HG02623 (cell line): ENCODE measurements around the gene FMO3.

ENCODE experiments used
- ATAC-seq: cut with Tn5 transposase; IDR thresholded peaks from one replicate; pipeline ENCODE4 v1.9.1; 2021; ENCODE audit warnings: moderate library complexity; ENCODE audit not compliant: unreplicated experiment

FMO3 gene

DNA sequence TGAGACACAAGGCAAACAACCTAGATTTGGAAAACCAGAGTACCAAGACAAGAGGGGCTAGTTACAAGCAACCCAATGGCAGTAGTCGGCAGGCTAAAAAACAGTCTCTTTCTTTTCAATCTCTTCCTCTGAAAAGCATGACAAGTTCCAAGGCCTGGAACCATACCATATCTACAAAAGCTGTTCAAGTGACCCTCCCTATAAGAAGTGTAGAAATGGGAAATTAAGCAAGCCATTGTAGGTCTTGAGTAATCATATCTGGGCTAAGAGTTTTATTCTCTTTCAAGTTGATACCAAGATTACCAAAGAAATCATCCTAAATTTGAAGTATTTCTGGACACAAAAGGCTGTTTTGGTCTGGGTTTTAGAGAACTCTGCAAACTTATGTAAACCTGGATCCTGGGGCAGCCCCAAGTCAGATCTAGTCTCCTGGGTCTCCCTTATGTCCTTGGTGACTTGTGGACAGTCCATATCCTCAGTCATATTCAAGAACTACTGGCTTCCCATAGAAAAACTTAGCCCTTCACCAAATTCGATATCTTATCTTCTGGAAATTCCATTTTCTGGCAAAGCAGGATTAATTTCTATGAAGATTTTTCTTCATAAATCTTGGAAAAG lies 24.7 kb downstream of the FMO3 start:
- ATAC-seq: no peak

DNA sequence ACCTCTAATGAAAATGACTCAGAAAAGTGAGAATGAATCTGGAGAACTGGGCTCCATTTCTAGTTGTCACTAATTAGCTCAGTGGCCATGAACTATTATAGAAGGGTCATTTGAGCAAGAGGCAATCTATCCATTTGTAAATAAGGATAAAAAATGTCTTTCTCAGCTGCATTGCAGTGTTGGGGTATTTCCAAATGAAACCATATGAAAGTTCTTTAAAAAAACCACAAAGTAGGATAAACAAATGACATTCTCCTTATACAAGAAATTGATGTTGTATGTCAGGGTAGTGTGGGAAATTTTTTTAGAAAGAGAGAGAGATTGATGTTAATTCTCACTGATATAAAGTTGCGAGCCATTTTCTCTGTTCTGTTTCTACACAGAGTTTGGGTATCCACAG lies 26.0 kb downstream of the FMO3 start:
- ATAC-seq: no peak

DNA sequence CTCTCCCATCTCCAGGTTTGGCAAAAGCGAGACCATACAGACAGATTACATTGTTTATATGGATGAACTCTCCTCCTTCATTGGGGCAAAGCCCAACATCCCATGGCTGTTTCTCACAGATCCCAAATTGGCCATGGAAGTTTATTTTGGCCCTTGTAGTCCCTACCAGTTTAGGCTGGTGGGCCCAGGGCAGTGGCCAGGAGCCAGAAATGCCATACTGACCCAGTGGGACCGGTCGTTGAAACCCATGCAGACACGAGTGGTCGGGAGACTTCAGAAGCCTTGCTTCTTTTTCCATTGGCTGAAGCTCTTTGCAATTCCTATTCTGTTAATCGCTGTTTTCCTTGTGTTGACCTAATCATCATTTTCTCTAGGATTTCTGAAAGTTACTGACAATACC lies 26.4 kb downstream of the FMO3 start:
- no peak for ATAC-seq

DNA sequence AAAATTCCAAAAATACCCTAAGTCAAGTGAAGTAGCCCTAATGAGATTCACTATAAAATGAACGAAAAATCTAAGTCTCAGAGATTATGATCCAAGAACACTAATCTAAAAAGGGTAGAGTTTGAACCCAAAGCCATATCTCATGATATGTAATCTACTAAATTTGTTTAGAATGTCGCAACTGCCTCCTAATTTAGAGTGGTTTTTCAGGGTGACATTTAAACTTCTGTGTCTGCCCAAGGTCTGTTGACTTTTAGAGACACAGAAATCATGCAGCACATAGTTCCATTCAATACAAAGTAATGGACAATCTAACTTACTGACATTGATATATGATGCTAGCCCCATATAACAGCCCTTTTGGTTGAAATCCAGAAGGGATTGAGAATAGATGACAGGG lies 28.9 kb downstream of the FMO3 start:
- no peak for ATAC-seq

DNA sequence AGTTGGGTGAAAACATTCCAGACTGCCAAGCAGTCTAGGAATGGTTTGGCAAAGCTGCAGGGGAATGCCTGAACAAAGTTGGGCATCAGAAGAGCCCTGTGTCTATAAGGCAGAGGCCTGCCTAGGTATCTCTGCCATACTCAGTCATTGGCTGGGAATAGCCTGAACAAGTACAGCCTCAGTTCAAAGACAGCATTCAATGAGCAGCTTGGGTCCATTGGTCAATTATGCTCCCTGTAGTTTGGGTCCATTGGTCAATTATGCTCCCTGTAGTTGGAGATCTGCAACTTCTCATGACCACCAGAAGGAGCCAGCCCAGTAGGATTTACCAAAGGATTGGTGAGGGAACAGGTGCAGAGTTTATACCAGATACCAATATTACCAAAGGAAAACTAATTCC lies 31.6 kb downstream of the FMO3 start:
- no peak for ATAC-seq

DNA sequence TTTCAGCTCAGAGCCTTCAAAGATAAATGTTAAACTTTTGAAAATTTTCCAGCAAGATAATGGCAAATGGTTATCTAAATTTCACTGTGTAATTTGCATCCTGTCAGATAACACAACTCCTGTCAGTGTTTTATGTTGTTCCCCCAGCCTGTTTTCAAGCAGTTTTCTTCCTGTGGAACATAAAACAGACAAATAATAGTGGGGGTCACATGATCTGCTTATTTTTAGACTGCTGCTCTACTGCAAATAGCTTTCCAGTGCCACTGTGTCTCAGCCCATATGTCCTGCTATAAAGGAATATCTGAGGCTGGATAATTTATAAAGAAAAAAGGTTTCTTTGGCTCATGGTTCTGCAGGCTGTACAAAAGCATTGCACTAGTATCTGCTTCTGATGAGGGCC lies 32.2 kb downstream of the FMO3 start:
- ATAC-seq: no peak

DNA sequence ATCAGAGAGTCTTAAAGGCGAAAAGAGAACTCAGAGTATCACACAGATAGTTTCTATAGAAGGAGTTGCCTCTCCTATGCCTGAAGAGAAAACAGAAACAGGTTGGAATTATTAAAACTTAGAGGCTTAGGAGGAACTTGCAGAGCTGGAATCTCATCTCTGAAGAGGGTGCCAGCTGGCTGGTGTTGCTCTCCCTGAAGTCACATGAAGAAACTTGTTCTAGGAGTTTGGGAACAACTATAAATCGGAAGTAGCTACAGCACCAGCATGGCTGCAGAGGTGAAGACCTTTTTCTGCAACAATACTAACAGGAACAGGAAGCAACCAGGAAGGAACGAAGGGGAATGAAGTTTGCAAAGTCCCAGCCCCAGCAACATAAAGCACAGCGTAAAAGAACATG lies 35.8 kb downstream of the FMO3 start:
- ATAC-seq: no peak

DNA sequence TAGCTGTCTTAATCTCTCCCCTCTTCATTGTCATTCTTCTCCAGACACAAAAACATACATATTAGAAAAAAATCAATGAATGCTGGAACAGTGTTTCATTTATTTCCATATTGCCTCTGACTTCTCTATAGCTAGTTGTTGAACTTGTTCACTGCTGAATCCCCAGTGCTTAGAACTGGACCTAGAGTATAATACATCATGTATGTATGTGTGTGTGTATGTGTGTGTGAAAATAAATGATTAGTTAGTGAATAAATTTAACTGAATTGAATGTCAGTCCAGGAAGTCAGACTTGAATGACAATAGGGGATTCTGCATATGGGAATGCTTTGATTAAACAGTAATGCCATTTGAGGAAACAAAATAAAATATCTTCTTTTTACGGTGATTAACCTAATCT lies 36.4 kb downstream of the FMO3 start:
- ATAC-seq: no peak

DNA sequence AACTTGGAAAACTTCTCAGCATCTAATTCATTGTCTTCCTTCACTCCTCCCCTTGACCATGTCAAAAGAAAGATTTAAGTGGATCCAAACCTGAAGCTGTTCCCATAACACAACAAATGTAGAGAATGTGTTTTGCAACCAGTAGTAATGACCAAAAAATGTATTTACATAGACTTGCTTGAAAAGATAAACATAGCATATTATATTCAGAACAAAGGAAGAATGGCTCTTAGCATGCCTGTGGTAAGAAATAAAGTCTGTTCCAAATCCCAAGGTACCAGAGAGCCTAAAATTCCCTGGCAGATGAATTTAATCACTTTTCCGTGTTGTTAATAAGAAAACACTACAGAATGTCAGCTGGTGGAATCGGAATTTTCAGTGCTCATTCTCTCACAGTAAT lies 36.8 kb downstream of the FMO3 start:
- ATAC-seq: no peak

DNA sequence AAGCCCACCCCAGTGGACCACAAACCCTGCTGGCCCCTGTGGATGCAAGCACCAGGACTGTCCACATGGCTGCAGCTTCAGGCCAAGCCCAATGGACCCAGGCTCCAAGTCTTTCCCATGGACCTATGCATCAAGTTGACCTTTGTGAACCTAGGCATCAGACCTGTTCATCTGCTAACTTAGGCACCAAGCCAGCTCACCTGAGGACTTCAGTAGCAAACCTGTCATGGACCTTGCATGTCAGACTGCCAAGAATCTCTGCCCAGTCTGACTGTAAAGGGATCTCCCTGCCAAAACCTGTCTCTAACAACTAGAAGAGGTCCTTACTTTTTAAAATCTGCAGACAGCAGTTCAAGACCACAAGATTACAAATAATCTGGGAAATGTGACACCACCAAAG lies 37.8 kb downstream of the FMO3 start:
- no peak for ATAC-seq

DNA sequence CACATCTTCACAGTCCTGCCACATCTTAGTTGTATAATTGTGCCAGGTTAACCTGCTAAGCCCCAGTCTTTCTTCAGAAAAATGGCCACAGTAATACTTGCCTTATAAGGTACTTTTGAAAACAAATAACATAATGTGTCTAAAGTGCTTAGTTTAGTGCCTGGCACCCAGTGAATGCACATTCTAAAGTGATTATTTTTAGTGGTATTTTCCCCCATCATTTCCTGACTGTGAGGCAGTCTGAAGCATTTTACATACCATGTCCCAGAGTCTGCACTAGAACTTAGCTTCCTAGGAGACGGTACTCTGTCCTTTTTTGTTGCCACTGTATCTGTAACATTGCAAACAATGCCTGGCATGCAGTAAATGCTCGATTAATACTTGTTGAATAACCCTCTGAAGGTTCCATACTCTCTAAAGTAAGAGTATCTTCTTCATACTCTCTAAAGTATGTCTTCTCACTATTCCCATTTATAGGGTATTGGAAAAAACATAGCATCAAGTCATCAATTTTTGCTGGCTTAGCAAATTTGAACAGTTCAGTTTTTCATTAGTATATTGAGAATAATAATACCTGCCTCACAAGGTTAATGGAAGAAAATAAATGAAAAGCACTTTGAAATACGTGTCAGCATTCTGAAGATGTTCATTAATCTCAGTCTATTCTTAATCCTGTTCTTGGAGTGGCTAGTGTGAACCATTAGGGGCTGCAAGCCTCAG lies 43.7 kb downstream of the FMO3 start:
- no peak for ATAC-seq

DNA sequence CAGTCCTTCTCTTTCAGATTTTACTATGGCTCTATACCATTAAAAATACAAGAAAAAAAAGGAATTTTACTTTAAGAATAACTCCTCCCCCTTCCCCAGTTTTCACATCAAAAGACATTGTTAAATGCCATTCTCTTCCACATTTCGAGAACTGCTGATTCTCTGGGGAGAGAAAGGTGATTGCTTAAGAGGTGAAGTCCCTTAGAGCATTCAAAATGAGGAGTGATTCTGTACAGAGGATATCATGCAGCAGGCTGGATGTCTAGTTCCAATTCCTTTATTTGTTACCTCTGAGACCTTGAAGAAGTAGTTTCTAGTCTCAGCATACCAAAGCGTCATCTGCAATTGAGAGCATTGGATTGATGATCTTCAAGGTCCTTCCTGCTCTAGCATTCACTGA lies 46.9 kb downstream of the FMO3 start:
- no peak for ATAC-seq

DNA sequence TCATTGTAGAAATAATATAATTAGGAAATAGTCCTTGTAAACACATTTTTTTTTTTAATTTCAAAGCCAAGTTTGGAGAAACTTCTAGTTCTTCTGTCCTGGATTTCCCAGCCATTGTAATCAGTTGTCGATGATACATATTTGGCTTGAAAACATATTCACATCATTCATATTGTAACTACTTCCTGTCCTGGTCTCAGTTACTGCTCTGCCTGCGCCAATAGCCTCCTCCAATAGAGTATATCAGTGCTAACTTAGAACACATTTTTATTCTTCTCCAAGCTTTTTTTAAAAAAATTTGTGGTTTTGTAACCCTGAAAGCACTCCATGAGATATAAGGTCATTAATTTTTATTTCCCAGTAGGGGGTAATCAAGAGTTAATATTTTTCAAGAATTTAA lies 48.3 kb downstream of the FMO3 start:
- ATAC-seq: no peak

DNA sequence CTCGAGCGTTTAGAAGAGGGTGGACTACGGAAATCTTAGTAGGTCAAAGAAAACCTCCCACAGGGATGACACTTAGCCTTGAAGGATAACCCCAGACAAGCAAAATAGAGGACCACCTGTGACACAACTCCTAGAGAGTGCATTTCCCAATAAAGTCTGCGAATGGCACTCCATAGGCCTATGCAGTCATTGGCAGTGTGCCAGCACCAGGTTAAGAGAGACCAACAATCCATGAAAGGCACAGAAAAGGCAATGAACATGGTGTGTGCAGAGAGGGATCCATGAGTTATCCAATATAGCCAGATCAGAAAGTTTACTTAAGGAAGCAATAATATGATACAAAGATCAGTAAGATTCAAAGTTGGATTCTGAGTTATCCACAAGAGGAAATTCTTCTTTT lies 49.2 kb downstream of the FMO3 start:
- ATAC-seq: no peak

DNA sequence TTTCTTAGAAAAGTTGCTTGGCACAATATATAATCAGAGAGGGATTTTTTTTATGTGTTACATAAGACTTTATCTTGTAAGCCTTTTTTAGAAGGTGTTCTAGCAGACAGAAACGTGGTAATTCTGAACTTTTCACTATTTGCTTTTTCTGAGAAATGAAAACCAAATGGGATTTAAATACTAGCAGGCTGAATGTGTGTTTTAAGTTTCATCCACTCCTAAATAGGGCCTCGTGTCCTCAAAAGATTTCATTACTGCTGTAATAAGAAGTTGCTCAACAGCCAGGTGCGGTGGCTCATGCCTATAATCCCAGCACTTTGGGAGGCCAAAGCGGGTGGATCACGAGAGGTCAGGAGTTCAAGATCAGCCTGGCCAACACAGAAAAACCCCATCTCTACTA lies 49.7 kb downstream of the FMO3 start:
- no peak for ATAC-seq

DNA sequence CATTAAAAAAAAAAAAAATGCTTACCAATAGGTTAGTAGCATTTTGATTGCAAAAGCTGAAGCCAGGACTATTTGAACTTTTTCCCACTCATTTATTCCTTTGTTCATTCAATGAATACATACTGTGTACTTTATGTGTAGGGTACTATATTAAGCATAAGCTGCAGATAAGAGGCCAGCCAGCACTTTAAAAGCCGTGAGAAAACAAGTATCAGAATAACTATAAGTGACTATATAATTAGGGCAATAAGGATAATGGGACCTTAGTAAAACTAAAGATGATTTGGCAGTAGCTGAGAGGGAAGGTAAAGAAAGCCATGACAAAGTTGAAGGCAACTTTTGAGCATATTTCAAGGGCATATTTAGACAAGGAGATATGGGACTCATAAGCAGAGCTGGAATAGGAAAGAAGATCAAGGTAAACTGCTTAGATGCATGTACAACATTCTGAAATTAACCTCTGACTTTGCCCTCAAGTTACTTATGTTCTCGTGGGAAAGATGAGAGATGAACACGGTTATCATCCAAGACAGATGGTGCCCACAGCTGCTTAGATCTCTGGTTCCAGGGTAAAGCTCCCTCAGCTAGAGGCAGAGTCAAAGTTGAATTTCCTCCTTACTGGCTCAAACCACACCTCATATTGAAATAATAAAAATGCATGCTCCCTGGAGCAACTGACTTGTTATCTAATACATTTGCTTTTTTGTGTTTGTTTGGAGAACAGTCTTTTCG lies 50.4 kb downstream of the FMO3 start:
- ATAC-seq: no peak

DNA sequence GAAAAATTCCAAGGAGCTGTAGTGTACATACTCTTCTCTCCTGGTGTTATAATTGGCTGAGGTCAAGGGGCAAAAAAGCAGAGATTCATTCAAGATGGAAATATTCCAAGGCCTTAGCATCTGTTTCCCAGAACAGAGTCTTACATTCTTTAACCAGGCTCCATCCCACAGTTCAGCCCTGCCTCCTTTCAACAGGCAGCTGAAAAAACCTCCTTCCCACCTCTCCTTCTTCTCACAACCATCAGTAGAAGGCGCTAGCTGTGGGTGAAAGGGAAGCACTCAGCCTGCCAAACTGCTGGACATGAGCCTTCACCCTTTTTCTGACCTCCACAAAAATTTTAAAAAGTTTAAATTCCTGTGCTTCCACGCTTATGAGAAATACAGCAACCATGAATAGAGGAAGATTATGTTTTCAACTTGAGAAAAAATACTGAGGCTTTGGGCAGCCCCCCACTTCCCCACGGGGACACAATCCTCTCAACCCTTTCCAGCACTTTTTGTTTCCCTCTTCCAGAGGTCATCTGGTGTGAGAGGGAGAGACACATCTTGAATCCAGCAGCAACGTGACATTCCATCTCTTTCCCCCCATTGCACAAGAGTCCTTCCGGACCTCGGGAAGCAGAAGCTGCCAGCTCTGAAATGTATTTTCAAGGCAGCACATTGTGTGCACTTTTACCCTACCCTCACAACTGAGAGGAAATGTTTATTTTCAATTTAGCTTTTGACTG lies 51.1 kb downstream of the FMO3 start:
- ATAC-seq: no peak

DNA sequence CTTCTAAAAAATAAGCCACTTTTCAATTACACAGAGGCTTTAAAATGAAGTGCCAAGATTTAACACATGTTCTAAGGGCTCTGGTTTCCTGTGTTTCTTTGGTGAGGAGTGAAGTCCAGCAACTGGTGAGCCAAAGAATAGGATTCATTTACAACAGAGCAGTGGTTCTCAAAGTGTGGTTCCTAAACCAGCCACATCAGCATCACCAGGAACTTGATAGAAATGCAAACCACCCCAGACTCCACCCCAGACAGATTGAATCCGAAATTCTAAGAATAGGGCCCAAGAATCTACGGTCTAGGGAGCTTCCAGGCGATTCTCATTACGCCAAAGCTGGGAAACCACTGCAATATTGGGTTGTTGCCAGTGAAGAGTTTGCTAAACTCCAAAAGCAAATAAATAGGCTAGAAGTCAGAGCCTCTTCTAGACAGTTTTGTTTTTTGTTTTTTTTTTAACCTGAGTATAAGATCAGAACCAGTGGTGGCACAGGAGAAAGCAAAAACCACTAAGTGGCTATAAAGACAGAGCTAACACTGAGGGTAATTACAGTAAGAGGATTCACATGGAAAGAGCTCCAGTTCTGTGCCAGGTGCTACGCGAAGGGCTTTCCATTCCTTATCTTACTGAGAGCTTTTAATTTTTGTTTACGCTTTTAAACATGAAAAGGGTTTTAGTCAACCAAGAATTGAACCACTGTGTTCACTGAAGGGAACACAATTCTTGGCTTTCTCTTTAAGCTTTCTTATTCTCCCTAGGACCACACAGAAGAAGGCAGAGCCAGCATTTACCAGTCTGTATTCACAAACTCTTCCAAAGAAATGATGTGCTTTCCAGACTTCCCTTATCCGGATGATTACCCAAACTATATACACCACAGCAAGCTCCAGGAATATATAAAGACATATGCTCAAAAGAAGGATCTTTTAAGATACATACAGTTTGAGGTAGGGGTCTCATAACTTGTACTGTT lies 52.0 kb downstream of the FMO3 start:
- ATAC-seq: no peak

DNA sequence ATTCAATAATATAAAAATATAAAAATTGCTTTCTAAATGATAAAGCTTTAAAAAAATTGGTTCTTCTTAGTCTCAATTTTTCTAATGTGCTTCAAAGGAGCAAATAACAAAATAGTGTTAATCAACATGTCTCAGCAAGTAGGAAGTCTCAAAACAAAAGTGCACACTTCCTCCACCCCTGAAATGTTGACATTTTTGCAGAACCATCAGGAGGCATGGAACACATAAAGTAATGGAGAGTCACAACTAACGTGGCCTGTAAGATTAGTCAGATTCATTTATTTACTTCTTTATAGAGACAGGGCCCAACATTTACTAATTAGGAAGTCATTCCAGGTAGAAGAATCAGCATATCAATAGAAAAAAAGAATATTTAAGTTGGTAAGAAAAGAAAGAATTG lies 59.5 kb downstream of the FMO3 start:
- no peak for ATAC-seq

DNA sequence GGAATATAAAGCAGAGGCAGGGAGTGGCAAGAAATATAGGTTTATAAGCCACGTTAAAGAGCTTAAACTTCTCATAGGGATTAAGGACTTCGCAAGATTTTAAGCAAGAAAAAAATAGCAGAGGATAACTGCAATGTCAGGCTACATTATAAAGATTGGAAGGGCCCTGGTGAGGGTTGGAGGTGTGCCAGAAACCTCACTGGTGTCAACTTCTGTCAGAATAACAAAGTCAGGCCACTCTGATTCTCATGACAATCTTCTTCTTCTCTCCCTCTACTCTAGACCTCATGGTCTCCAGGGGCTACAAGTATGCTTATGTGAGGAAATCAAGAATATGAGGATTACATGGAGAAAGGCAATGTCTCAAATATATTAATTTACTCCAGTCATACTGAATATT lies 61.8 kb downstream of the FMO3 start:
- ATAC-seq: no peak

DNA sequence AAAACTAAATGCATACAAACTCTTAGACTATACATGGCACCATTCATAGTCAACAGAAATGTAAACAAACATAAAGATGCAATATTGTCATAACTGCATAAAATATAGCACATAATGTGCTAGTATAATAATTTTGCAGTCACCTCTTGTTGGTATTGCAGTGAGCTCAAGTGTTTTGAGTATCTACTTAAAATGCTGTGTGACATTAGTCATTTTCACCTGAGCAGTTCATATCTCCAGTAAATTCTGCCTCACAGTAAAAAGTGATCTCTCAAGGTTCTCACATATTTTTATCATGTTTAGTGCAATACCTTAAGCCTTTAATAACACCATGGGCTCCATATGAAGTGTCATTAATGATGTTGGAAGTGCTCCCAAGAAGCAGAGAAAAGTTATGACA lies 64.8 kb downstream of the FMO3 start:
- ATAC-seq: no peak
